ENCODE results near the gene VCX.
"Not testable (repeated sequence)": the region's sequence is repeated elsewhere in the genome, so short reads cannot be mapped to it uniquely, and the experiment has no call there.

Gene VCX

GRCh38 chrX:7842871-7843270 lies at the start of gene VCX:
Gene VCX (plus strand): TSS chrX:7843171. CDS start chrX:7843204, 33 bp downstream.
- in situ Hi-C loops (cut with MboI; ENCODE audit: low sequenced_read_pairs) = not testable (repeated sequence)

- in situ Hi-C loops (cut with MboI; ENCODE audit: low sequenced_read_pairs) = no loop called here
Observed at GRCh38 chrX:7798327-7798726, 44.6 kb upstream of the VCX start.

GRCh38 chrX:7801711-7802110 lies 41.3 kb upstream of the VCX start:
- in situ Hi-C loops (cut with MboI; ENCODE audit: low sequenced_read_pairs) = no loop called here

GRCh38 chrX:7815166-7815805 lies 27.7 kb upstream of the VCX start:
- in situ Hi-C loops (cut with MboI; ENCODE audit: low sequenced_read_pairs) = no loop called here

DNA sequence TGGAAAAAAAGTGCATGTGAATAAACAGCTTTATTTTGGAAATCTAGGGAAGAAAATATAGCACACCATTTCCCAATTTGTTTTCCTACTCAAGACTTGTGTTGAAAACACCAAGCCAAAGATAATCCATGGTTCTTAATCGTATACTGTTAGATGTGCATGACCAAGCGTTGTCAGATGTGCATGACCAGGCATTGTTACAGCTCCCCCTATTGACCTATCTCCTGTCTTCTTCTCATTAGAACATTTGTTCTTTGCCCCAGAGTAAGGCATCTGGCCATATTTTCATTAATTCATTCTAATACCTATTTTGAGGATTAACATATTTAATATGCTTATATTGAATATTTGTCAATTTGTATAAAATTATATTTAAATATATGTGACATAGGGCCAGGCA lies 14.4 kb upstream of the VCX start:
- in situ Hi-C loops (cut with MboI; ENCODE audit: low sequenced_read_pairs) = no loop called here

DNA sequence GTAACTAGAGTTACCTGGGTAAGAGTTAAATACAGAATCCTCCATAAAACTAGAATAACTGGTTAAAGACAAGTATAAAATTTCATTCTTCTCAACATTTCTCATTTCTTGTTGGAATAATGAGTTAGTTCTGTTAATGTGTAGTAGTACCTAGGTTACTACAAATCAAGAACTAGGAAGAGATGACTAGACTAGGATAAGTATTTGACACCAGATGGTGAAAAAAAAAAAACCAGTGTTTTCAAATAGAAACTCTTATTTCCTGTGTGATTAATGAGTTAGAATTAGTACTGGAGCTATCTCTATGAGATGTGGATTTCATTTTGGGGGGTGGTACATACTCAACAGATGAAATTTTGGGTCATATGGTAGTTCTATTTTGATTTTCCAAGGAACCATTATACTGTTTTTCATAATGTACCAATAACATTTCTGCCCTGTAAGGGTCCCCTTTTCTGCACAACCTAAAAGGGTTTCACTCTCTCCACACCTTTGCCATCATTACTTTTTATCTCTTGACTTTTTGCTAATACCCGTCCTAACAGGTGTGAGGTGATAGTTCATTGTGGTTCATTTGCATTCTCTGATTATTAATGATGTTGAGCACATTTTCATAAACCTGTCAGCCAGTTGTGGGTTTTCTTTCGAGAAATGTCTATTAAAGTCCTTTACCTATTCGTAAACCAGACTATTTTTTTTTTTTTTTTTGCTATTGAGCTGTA lies 1.7 kb upstream of the VCX start:
- in situ Hi-C loops (cut with MboI; ENCODE audit: low sequenced_read_pairs) = no loop called here

DNA sequence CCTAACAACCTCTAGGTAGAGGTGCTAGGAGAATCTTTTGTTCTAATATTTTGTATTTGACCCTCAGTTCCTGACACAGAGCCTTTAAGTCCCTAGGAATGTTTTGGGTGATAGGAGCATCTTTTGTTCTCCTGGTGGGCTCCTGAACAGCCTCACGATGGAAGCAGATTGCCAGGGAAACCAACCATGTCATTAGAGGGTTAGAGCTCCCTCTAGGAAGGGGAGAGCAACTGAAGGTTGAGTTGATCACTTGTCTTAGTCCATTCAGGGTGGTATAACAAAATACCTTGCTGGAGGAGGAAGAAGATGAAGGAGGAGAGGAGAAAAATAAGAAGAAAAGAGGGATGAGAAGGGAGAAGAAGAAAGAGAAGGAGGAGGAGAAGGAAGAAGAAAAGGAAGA lies 9.2 kb downstream of the VCX start:
- in situ Hi-C loops (cut with MboI; ENCODE audit: low sequenced_read_pairs) = no loop called here

DNA sequence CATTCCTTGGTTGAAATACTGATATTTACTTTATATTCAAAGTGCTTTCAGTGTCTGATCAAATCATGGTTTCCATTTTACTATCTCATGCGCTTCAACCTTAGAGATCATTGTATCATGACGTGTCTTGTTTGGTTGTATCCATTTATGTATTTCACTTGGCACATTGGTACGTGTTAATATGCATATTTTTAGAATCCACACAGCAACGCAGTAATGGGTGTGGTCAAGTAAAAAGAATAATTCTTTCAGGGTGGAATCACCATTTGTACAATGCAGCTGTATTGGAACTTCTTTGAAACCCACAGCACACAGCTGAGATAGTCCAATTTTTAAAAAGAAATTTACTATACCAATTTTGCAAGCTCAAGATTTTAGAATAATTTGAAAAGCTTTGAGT lies 29.1 kb downstream of the VCX start:
- in situ Hi-C loops (cut with MboI; ENCODE audit: low sequenced_read_pairs) = no loop called here

DNA sequence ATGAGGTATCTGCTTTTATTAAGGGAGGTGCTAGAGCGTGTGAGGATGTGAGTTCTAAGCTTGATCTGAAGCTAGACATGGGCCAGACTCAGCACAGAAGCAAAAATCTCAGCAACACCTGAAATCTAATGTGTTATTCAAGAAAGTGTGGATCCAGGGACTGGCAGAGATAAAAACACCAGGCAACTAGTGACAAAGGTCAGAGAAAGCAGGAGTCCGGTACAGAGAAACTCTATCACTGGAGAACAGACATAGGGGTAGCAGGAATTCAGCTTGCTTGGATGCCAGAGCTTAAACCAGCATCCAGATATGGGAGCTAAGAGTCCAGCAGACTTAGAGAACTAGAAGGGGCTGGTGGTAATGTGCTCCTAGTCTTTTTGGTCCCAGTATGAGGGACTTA lies 34.0 kb downstream of the VCX start:
- in situ Hi-C loops (cut with MboI; ENCODE audit: low sequenced_read_pairs) = no loop called here

- in situ Hi-C loops (cut with MboI; ENCODE audit: low sequenced_read_pairs) = no loop called here
Observed at GRCh38 chrX:7889135-7889534, 46.2 kb downstream of the VCX start.

DNA sequence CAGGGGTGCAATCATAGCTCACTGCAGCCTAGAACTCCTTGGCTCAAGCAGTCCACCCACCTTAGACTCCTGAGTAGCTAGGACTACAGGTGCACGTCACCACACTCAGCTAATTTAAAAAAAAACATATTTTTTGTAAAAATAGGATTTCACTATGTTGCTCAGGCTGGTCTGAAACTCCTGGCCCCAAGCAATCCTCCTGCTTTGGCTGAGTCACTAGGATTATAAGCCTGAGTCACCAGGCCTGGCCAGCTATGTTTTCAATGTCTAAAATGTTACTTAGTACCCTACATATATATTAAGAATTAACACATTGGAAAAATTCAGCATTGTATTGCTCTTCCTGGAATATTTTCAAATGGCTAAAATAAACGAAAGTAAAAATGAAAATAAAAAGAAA lies 46.7 kb downstream of the VCX start:
- in situ Hi-C loops (cut with MboI; ENCODE audit: low sequenced_read_pairs) = no loop called here

DNA sequence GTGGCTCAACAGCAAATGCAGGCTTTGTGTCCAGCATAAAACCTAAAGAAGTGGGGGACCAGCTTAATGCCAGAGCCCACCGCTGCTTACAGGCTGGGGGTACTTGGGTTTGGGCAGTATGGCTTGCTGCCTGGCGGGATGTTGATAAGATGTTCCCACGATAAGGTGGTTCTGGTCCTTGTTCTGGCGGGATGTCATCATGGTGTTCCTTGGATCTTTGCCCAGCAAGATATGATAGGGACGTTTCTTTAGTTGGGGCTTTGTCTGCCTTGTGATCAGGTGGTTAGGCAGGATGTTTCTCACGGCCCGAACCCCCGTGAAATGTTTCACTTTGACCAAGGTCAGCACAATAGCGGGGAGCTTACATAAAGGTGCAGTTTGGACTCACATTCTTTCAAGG lies 49.0 kb downstream of the VCX start:
- in situ Hi-C loops (cut with MboI; ENCODE audit: low sequenced_read_pairs) = no loop called here

All from HL-60/S4 treated with phorbol 12-myristate 13-acetate at 8.2 ng/mL for 4 days and 3 days (cell line).